Hematopoietic multipotent progenitor cell treated with erythropoietin and hydrocortisone succinate and interleukin-3 and kit ligand, for 8 days (in vitro differentiated cells): ENCODE data around the gene PRELID3B.

ENCODE experiments used
- DNase-seq: peaks from one replicate; pipeline ENCODE4 v3.0.0-alpha.2; 2015

Gene PRELID3B

GRCh38 chr20:58992911-58993310 is 49.7 kb downstream of the PRELID3B start:
- no peak for DNase-seq

DNA sequence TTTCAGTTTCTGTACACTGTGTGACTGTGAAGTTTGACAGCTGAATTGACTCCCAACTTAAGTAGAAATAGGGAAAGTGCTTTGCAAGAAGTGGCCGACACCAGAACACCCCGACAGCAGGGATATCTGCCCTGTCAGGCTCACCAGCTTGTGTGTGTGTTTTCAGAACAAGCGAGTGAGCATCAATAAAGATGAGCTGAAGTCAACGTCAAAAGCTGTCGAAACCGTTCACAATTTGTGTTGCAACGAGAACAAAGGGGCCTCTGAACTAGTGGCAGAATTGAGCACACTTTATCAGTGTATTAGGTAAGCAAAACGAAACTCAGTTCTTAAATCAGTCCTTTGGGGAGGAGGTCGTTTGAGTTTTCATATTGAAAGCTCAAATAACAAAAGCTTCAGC is 50.9 kb downstream of the PRELID3B start:
- no peak for DNase-seq

DNA sequence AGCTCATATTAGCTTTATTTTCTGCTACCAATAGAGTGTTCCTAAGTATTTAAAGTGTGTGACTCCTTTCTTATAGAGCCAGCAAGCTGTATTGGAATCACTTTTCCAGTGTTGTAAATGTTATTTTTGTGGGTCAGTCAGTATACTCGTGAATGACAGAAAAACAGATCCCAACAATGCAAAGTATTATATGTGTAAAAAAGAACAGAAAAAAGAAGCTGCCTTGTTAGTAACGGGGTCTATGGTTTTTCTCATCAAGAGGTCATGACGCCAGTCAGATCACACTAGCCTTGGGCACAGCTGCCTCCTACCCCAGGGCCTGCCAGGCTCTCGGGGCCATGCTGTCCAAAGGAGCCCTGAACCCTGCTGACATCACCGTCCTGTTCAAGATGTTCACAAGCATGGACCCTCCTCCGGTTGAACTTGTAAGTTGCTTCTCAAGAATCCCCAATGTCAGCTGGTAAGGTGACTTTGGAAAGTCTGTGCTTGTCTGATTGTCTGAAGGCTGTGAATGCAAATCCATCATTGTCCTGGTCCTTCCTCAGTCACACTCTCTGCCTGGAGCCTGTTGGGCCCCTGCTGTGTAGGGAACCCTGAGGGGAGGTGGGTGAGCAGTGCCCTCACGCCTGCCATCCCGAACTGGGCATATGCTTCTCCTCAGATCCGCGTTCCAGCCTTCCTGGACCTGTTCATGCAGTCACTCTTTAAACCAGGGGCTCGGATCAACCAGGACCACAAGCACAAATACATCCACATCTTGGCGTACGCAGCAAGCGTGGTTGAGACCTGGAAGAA is 51.7 kb downstream of the PRELID3B start:
- no peak for DNase-seq

DNA sequence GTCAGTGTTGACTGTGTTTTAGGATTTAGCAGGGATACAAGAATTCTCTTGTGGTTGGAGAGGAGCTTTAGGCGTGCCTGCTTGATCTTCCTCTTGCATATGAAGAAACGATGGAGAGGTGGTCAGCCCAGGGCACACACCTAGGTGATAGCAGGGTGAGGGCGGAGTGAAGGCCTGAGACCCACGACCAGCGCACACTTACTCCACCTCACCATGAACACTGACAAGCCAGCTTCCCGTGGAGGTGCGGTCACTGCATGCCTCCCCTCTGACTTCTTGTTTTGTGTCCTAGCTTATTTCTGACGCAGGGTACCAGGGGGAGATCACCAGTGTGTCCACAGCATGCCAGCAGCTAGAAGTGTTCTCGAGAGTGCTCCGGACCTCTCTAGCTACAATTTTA is 53.4 kb downstream of the PRELID3B start:
- DNase-seq = no peak

- no peak for DNase-seq
These were observed 54.1 kb downstream of the PRELID3B start for GRCh38 chr20:58988565-58988882.

DNA sequence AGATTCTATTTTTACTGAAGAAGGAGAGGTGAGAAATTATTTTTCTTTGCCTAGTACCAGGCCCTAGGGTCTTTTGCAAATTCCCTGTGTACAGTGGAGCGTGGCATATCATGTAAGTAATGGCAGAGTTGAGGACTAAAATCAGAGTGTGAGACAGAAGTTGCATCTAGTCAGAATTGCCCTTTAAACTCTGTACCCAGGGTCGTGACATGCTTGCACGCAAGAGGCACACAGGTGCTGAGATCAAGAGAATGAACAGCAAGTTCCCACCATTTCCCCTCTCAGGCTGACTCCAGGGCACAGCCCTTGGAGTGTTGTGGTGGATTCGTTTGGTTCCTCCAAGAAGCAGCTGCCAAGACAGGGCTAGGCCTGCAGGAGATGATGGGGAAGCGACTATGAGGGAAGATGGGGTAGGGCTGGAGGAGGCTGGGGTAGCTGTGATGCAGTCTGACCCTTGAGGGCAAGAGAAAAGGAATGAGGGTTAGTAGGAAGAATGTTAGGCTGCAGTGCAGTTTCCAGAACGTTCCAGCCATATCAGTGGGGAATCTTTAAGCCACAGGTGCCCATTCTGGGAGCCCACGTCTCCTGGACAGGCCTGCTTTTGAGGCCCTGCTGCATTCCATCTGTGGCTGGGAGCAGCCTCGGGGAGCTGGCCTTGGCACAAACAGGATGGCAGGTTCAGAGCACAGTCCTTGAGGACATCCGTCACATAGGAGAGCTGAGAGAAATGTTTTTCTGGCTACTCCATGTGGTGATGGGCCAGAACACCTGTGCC is 54.6 kb downstream of the PRELID3B start:
- DNase-seq = no peak

DNA sequence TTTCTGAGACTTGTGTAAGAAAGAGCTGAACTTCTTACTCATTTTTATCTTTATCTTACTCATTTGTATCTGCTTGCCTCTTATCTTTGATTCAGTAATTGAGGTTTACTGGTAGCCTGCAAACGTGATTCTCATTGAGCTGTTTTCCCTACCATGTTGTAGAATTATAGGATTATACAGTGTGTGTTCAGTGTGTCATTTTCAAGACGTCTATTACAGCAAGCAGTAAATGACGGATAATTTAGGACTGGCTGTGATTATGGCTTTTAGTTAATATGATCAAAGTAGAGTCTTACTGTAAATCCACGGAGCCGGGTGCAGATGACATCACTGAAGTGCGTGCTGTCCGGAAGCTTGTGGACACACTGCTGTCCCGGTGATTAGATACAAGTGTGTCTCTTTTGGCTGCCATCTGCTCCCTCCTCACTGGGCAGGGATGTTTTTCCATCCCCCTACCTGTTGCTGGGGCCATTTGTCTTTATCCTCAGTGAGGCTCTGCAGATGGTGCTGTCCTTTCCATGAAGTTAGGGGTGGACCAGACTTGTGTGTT is 55.5 kb downstream of the PRELID3B start:
- no peak for DNase-seq

GRCh38 chr20:58986286-58986967 is 56.2 kb downstream of the PRELID3B start:
- DNase-seq = no peak

GRCh38 chr20:58985656-58986055 is 56.9 kb downstream of the PRELID3B start:
- no peak for DNase-seq

DNA sequence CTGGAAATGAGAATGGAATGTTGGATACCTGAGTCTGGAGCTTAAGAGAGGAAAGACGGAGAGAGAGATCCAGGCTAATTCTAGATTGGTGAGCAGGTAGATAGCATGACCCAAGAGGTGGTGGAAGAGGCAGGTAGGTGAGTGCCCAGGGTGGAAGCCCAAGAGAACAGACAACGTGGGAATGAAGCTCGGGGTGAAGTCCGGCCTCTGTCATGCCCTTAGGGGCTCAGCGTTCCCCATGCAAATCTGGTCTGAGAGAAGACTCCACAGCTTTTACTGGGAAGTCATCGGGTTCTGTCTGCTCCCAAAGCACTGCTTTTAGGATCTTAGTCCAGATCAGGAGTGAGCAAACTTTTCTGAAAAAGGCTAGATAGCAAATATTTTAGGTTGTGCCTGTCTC is 57.9 kb downstream of the PRELID3B start:
- DNase-seq = no peak
